Caki2 (cell line): ENCODE data around the gene LRGUK. TPM values are rescaled to one million over a fixed set of nuclear protein-coding genes. Genes with fewer than 3 reads are reported as not detected.

Experiments
- DNase-seq: peaks from one replicate; pipeline ENCODE4 v3.0.0-alpha.2; 2015; ENCODE audit warnings: low read depth
- in situ Hi-C: cut with HindIII; loops from 2 replicates; pipeline ENCODE4 v1.10.0; 2016; ENCODE audit warnings: low sequenced_read_pairs, low pct_unique_long_range_greater_than_20kb, mixed read lengths
- total RNA-seq: library from RNA; depleted of rRNA; stranded (reverse); fragments of >200 nt; shearing (Covaris generic); gene quantifications from 2 replicates; pipeline ENCODE4 v1.2.3, GENCODE V29; 2014; ENCODE audit warnings: low replicate concordance; rRNA removed

The LRGUK gene
- total RNA-seq, 1 experiment from 2014 or later, result not detected

DNA sequence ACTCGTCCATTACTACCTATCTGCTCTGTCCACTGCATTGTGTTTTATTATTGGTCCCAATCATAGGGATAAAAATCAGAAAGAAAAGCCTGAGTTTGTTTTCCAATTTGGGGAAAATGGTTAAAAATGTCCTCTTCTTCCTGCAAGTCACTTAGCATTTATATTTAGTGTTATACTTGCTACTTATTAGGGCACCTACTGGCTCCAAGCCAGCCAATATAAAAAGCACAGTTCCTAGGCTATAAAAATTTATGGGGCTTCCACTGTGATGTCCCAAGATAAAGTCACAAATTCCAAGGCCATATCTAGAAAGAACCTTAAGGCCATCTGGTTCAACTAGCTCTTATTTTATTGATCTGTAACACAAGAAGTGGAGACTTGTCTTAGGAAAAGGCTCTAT lies 186.4 kb downstream of the LRGUK start:
- DNase-seq, result no peak
- in situ Hi-C loops, result no loop called here

Other genes with a start within 250 kb of the LRGUK start
- 8.5 and 24.8 TPM in 2 replicates for gene SLC35B4, start 189.6 kb downstream of the LRGUK start, total RNA-seq